ENCODE results near the gene EIF3B. TPM values are rescaled to one million over a fixed set of nuclear protein-coding genes. Genes with fewer than 3 reads are reported as not detected.
"Not testable (repeated sequence)": the region's sequence is repeated elsewhere in the genome, so short reads cannot be mapped to it uniquely, and the experiment has no call there.

Gene EIF3B
- total RNA-seq, 2 experiments from 2014 or later: 252 to 256 TPM

GRCh38 chr7:2387897-2388636, 33.4 kb downstream of the EIF3B start:
- no peak for DNase-seq
- TF ChIP-seq CTCF (IDR thresholded peaks at IDR 0.05): no peak
- intact Hi-C loops (cut with micrococcal nuclease): no loop called here
- H3K4me1 Mint-ChIP-seq (ENCODE audit: low read depth): no peaks in the 10 kb centered on the region
- CTCF ChIA-PET: no interaction called here
- no peaks in the 10 kb centered on the region for H3K9me3 Mint-ChIP-seq
- peaks cover 3% of the 10 kb centered on the region for H3K36me3 Mint-ChIP-seq (ENCODE audit: low read depth)
- H3K27ac Mint-ChIP-seq: no peak overlapping the region
- no peak overlapping the region for H3K4me3 Mint-ChIP-seq
- no peak for ATAC-seq
- no peaks in the 10 kb centered on the region for H3K27me3 Mint-ChIP-seq
- POLR2A ChIA-PET: interaction anchor here (0.8 kb wide), 1 partner anchor 15 kb away, joined by 3 read pairs; no protein-coding TSS in a partner anchor

- Mint-ChIP-seq H3K27ac (no peak overlapping the region), H3K9me3 (no peaks in the 10 kb centered on the region), H3K27me3 (no peaks in the 10 kb centered on the region), H3K4me1 (ENCODE audit: low read depth) (no peaks in the 10 kb centered on the region), H3K4me3 (no peak overlapping the region), H3K36me3 (ENCODE audit: low read depth) (peaks cover 3% of the 10 kb centered on the region)
- ChIA-PET POLR2A (no interaction called here), CTCF (no interaction called here)
- no peak for TF ChIP-seq CTCF (IDR thresholded peaks at IDR 0.05)
- DNase-seq: no peak
- no peak for ATAC-seq
- intact Hi-C loops (cut with micrococcal nuclease): no loop called here
Measured at GRCh38 chr7:2388637-2388954, 34.0 kb downstream of the EIF3B start.

- H3K4me1 Mint-ChIP-seq (ENCODE audit: low read depth); H3K27ac Mint-ChIP-seq; H3K4me3 Mint-ChIP-seq; DNase-seq; intact Hi-C loops (cut with micrococcal nuclease); CTCF ChIA-PET; H3K9me3 Mint-ChIP-seq; POLR2A ChIA-PET; H3K36me3 Mint-ChIP-seq (ENCODE audit: low read depth); ATAC-seq; H3K27me3 Mint-ChIP-seq: not testable (repeated sequence)
Measured at GRCh38 chr7:2390020-2390816, 35.6 kb downstream of the EIF3B start.

- Mint-ChIP-seq H3K9me3 (no peaks in the 10 kb centered on the region), H3K4me1 (ENCODE audit: low read depth) (no peaks in the 10 kb centered on the region), H3K27ac (no peak overlapping the region), H3K27me3 (no peaks in the 10 kb centered on the region), H3K36me3 (ENCODE audit: low read depth) (no peaks in the 10 kb centered on the region), H3K4me3 (no peak overlapping the region)
- CTCF ChIA-PET: no interaction called here
- DNase-seq (no peak), ATAC-seq (no peak)
- no peak for TF ChIP-seq CTCF (IDR thresholded peaks at IDR 0.05)
- intact Hi-C loops (cut with micrococcal nuclease): no loop called here
- POLR2A ChIA-PET: interaction anchor here (1.2 kb wide), 1 partner anchor 38 kb away, joined by 3 read pairs; no protein-coding TSS in a partner anchor
Measured at GRCh38 chr7:2393706-2394105, 39.1 kb downstream of the EIF3B start.

- H3K27me3 Mint-ChIP-seq: no peaks in the 10 kb centered on the region
- ATAC-seq: no peak
- no peaks in the 10 kb centered on the region for H3K36me3 Mint-ChIP-seq (ENCODE audit: low read depth)
- no peak for DNase-seq
- H3K27ac Mint-ChIP-seq: no peak overlapping the region
- POLR2A ChIA-PET: no interaction called here
- H3K9me3 Mint-ChIP-seq: no peaks in the 10 kb centered on the region
- intact Hi-C loops (cut with micrococcal nuclease): no loop called here
- no peak for TF ChIP-seq CTCF (IDR thresholded peaks at IDR 0.05)
- CTCF ChIA-PET: no interaction called here
- H3K4me1 Mint-ChIP-seq (ENCODE audit: low read depth): peaks cover 3% of the 10 kb centered on the region
- no peak overlapping the region for H3K4me3 Mint-ChIP-seq
Measured at GRCh38 chr7:2394566-2395082, 40.0 kb downstream of the EIF3B start.

Measured in activated CD8-positive, alpha-beta T cell treated with anti-CD3 and anti-CD28 coated beads for 36 hours (primary cell).